ENCODE data around the gene BPIFB3. TPM values are rescaled to one million over a fixed set of nuclear protein-coding genes. Genes with fewer than 3 reads are reported as not detected.

The BPIFB3 gene
- total and polyA plus RNA-seq, 11 donors = not detected

DNA sequence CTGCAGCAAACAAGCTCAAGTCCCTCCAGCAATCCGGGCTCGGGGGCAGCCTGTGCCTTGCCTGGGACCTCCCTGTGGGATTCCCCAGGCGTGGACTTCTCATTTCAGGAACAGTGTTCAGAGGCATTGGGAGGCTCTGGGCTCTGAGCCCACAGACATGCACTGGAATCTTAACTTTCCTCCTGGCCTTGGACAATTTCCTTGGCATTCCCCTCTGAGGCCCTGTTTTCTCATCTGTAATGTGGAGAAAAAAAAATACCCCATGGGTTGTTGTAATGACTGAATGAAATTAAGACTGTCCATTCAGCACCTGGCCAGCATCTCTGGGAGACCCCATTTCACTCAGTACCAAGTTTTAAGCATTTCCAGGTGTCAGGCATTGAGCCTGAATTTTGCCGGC lies 43.3 kb downstream of the BPIFB3 start:
- Histone ChIP-seq H3K27me3 (no peaks in the 10 kb centered on the region), H3K36me3 (no peaks in the 10 kb centered on the region), H3K27ac (no peak overlapping the region), H3K4me1 (no peaks in the 10 kb centered on the region), H3K4me3 (no peak overlapping the region), H3K9me3 (no peaks in the 10 kb centered on the region)
- ATAC-seq (no peak), DNase-seq (no peak)
- WGBS, 4 donors = 37 to 63% (median 52%) methylated on average over 3 to 4 of the region's 4 CpGs
- TF ChIP-seq, protein P1, sequence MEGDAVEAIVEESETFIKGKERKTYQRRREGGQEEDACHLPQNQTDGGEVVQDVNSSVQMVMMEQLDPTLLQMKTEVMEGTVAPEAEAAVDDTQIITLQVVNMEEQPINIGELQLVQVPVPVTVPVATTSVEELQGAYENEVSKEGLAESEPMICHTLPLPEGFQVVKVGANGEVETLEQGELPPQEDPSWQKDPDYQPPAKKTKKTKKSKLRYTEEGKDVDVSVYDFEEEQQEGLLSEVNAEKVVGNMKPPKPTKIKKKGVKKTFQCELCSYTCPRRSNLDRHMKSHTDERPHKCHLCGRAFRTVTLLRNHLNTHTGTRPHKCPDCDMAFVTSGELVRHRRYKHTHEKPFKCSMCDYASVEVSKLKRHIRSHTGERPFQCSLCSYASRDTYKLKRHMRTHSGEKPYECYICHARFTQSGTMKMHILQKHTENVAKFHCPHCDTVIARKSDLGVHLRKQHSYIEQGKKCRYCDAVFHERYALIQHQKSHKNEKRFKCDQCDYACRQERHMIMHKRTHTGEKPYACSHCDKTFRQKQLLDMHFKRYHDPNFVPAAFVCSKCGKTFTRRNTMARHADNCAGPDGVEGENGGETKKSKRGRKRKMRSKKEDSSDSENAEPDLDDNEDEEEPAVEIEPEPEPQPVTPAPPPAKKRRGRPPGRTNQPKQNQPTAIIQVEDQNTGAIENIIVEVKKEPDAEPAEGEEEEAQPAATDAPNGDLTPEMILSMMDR (IDR thresholded peaks at IDR 0.05) = no peak
- TF ChIP-seq POLR2A (IDR thresholded peaks at IDR 0.05) = no peak
- intact Hi-C loops (cut with DNase I) = loop anchor here (2.0 to 10.0 kb wide), 8 partner anchors 190 to 310 kb away; no protein-coding TSS in a partner anchor

DNA sequence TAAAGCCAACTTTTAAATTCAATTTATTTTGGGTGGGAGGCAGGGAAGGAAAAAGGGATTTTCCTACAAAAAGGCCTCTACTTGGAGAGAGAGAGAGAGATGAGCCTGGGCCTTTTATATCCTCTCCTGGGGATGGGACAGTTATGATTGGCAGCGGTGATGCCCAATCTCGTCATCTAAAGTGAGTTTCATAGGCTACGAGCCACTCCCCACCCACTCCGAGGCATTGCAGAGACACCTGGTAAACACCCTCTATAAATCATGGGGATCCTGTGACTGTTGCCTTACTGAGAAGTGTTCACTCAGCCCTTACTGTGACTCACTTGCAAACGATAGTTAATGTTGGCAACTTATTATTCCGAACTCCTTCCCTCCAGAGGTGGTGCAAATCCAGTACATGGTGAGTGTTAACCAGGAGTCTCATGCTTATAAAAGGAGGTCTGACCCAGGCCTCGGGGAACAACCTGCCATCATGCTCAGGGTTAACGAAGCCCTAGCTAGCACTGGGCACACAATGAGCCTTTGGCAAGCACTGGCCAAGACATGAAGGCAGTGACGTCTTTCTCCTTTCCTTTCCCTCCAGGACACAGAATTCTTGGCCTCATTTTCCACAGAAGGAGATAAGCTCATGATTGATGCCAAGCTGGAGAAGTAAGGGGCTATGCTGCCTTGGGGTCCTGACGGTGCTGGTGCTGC lies 46.3 kb downstream of the BPIFB3 start:
- H3K36me3 ChIP-seq = no peaks in the 10 kb centered on the region
- TF ChIP-seq, protein P1 (IDR thresholded peaks at IDR 0.05) = no peak
- TF ChIP-seq POLR2A (IDR thresholded peaks at IDR 0.05) = no peak
- WGBS, 4 donors = 63 to 69% (median 65%) methylated on average over 10 of the region's 10 CpGs
- intact Hi-C loops (cut with DNase I) = loop anchor here in 7 of 10 donors (5.0 to 10.0 kb wide), 6 partner anchors 193 to 313 kb away; no protein-coding TSS in a partner anchor
- no peak for ATAC-seq
- no peak for DNase-seq
- H3K4me3 ChIP-seq = no peak overlapping the region
- peaks cover 0 to 19% (median 0%) of the 10 kb centered on the region in 9 donors for H3K27me3 ChIP-seq
- H3K4me1 ChIP-seq = no peaks in the 10 kb centered on the region
- no peak overlapping the region for H3K27ac ChIP-seq
- no peaks in the 10 kb centered on the region for H3K9me3 ChIP-seq

- Histone ChIP-seq H3K9me3 (no peaks in the 10 kb centered on the region), H3K4me3 (no peak overlapping the region), H3K4me1 (peaks cover 0 to 7% (median 0%) of the 10 kb centered on the region in 12 donors), H3K36me3 (no peaks in the 10 kb centered on the region), H3K27me3 (peaks cover 0 to 19% (median 0%) of the 10 kb centered on the region in 9 donors), H3K27ac (no peak overlapping the region)
- WGBS, 4 donors = 76 to 86% (median 82%) methylated on average over 3 of the region's 3 CpGs
- intact Hi-C loops (cut with DNase I) = no loop called here
- TF ChIP-seq, protein P1 (IDR thresholded peaks at IDR 0.05) = no peak
- TF ChIP-seq POLR2A (IDR thresholded peaks at IDR 0.05) = no peak
- no peak for DNase-seq
- ATAC-seq = no peak
Observed at GRCh38 chr20:33103556-33103955, 49.9 kb downstream of the BPIFB3 start.

DNA sequence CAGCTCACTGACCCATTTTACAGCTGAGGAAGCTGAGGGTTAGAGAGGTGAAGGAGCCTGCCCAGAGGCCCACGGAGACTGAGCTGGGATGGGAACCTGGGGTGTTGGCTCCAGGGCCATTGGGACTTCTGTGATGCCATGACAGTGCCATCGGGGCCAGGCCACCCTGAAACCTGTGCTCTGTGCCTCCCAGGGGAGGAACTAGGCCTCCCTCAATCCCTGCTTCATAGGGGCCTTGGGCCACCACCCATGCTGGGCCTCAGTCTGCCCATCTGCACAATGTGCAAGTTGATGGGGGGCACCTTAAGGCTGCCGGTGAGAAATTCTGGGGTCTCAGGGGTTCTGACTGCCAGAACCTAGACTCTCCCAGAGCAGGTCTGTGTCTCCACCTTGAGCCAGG lies 50.6 kb downstream of the BPIFB3 start:
- no peak overlapping the region for H3K4me3 ChIP-seq
- ATAC-seq (peak in 1 of 4 donors; percentile 16), DNase-seq (no peak)
- intact Hi-C loops (cut with DNase I) = no loop called here
- 73 to 90% (median 81%) methylated on average over 3 of the region's 3 CpGs for WGBS, 4 donors
- H3K27me3 ChIP-seq = peaks cover 0 to 19% (median 0%) of the 10 kb centered on the region in 9 donors
- H3K4me1 ChIP-seq = peaks cover 0 to 7% (median 0%) of the 10 kb centered on the region in 12 donors
- TF ChIP-seq POLR2A (IDR thresholded peaks at IDR 0.05) = no peak
- H3K27ac ChIP-seq = no peak overlapping the region
- no peaks in the 10 kb centered on the region for H3K9me3 ChIP-seq
- H3K36me3 ChIP-seq = no peaks in the 10 kb centered on the region

Measured in heart left ventricle (tissue), 16 donors.